HCT116 (cell line): ENCODE results near the gene NAALADL2.

Experiments used
- ATF3 ChIP-seq: IDR thresholded peaks from 2 replicates; pipeline ENCODE4 v1.6.1; 2012
- CTCF ChIP-seq, 3 experiments: fragments of 200-600 bp in 1 of 3; sonication (generic) in 1 of 3; IDR thresholded peaks in 2 of 3; conservative IDR thresholded peaks in 1 of 3; 2 replicates each; pipeline ENCODE4 v1.5.1; 2012 to 2017; ENCODE audit warnings: low read depth in 2 of 3, low read length in 2 of 3, antibody characterized with exemption in 1 of 3, borderline replicate concordance in 1 of 3, control low read depth in 1 of 3, mild to moderate bottlenecking in 1 of 3, mixed read lengths in 1 of 3, mixed run types in 1 of 3, moderate library complexity in 1 of 3; ENCODE audit not compliant: insufficient read depth in 1 of 3
- EGR1 ChIP-seq: IDR thresholded peaks from 2 replicates; pipeline ENCODE4 v1.6.1; 2012; ENCODE audit warnings: low read depth
- POLR2A ChIP-seq: IDR thresholded peaks from 2 replicates; pipeline ENCODE4 v1.7.0; 2011; ENCODE audit warnings: borderline replicate concordance; ENCODE audit not compliant: insufficient read depth, insufficient read length; ENCODE audit errors: extremely low read depth
- REST ChIP-seq: IDR thresholded peaks from 2 replicates; pipeline ENCODE4 v1.6.1; 2012; ENCODE audit warnings: low read depth
- SIN3A ChIP-seq: IDR thresholded peaks from 2 replicates; pipeline ENCODE4 v1.6.1; 2012; ENCODE audit warnings: low read depth
- YY1 ChIP-seq: IDR thresholded peaks from 2 replicates; pipeline ENCODE4 v1.6.1; 2011; ENCODE audit warnings: low read length, low read depth, moderate library complexity, mild to moderate bottlenecking; ENCODE audit not compliant: insufficient replicate concordance; ENCODE audit errors: extremely low read depth

- TF ChIP-seq CTCF (IDR thresholded peaks at IDR 0.05 in 2 of 3, conservative IDR thresholded peaks at IDR 0.05 in 1 of 3; ENCODE audit: borderline replicate concordance in 1 of 3, insufficient read depth in 1 of 3, low read depth in 2 of 3, low read length in 2 of 3) (no peak), POLR2A (no peak), EGR1 (no peak), REST (no peak), ATF3 (no peak), SIN3A (no peak), YY1 (no peak)
Measured at GRCh38 chr3:175287361-175287963, 428.3 kb downstream of the NAALADL2 start.
